Neural cell (in vitro differentiated cells): ENCODE data around the gene KASH5.

Source experiments
- CTCF ChIP-seq: fragments of 450-650 bp; IDR thresholded peaks from 2 replicates; pipeline ENCODE4 v1.5.1; 2014; ENCODE audit warnings: antibody characterized with exemption, mild to moderate bottlenecking, moderate library complexity; ENCODE audit not compliant: poor library complexity, severe bottlenecking
- EP300 ChIP-seq: fragments of 450-650 bp; conservative IDR thresholded peaks from 2 replicates; pipeline ENCODE4 v1.6.1; 2014; ENCODE audit warnings: antibody characterized with exemption, mild to moderate bottlenecking, moderate library complexity; ENCODE audit not compliant: poor library complexity, severe bottlenecking
- EZH2 ChIP-seq: fragments of 200-600, 300-800 bp; shearing (Covaris generic), sonication (generic); IDR thresholded peaks from 2 replicates; pipeline ENCODE4 v1.6.1; 2014; ENCODE audit warnings: antibody characterized with exemption, low read length, borderline replicate concordance, mild to moderate bottlenecking; ENCODE audit not compliant: insufficient read depth, poor library complexity, severe bottlenecking
- MXI1 ChIP-seq: fragments of 450-650 bp; conservative IDR thresholded peaks from 2 replicates; pipeline ENCODE4 v1.6.1; 2014; ENCODE audit warnings: antibody characterized with exemption, mild to moderate bottlenecking; ENCODE audit not compliant: poor library complexity, severe bottlenecking
- POLR2AphosphoS5 ChIP-seq: IDR thresholded peaks from 2 replicates; pipeline ENCODE4 v1.6.1; 2012
- REST ChIP-seq: IDR thresholded peaks from 2 replicates; pipeline ENCODE4 v1.6.1; 2012; ENCODE audit warnings: borderline replicate concordance

GRCh38 chr19:49465371-49465770 is 77.3 kb downstream of the KASH5 start:
- TF ChIP-seq EP300 (no peak), EZH2 (no peak), REST (no peak), CTCF (no peak), MXI1 (no peak), POLR2AphosphoS5 (no peak)
